MM.1S (cell line): ENCODE data around the gene NCOA3.

Experiments used
- CTCF ChIP-seq: fragments of 300-600 bp; sonication (generic); IDR thresholded peaks from 2 replicates; pipeline ENCODE4 v1.5.1; 2016; ENCODE audit warnings: antibody characterized with exemption, low read length, mixed read lengths
- EZH2phosphoT487 ChIP-seq: fragments of 300-600 bp; sonication (generic); IDR thresholded peaks from 2 replicates; pipeline ENCODE4 v1.6.1; 2018; ENCODE audit warnings: antibody characterized with exemption, low read length

GRCh38 chr20:47642118-47642517 is 140.4 kb downstream of the NCOA3 start:
- TF ChIP-seq CTCF (no peak), EZH2phosphoT487 (no peak)
